ENCODE measurements around the gene MMP21.

The MMP21 gene

GRCh38 chr10:125778556-125778955 is 2.9 kb upstream of the MMP21 start:
- H3K79me2 ChIP-seq (ENCODE audit: low read length) = no peaks in the 10 kb centered on the region
- no peak overlapping the region for H3K9ac ChIP-seq (ENCODE audit: low read length)
- no peak overlapping the region for H2AFZ ChIP-seq (ENCODE audit: low read depth, low read length)
- H3K36me3 ChIP-seq (replicated peaks; ENCODE audit: low read depth, low read length) = no peaks in the 10 kb centered on the region
- H3K9me3 ChIP-seq (ENCODE audit: insufficient read depth, low read length) = no peaks in the 10 kb centered on the region
- H3K4me2 ChIP-seq (ENCODE audit: low read length) = no peak overlapping the region
- TF ChIP-seq EZH2phosphoT487 (IDR thresholded peaks at IDR 0.05; ENCODE audit: low read depth) = no peak
- no peak for TF ChIP-seq CTCF (IDR thresholded peaks at IDR 0.05; ENCODE audit: low read depth, low read length)
- H3K4me3 ChIP-seq (ENCODE audit: low read length) = no peak overlapping the region
- H3K27ac ChIP-seq (ENCODE audit: low read length) = no peak overlapping the region
- no peaks in the 10 kb centered on the region for H3K27me3 ChIP-seq (ENCODE audit: low read depth, low read length)
- H3K4me1 ChIP-seq (ENCODE audit: low read length) = peaks cover 5% of the 10 kb centered on the region
- no peaks in the 10 kb centered on the region for H4K20me1 ChIP-seq (ENCODE audit: insufficient read depth, low read length)

GRCh38 chr10:125777806-125778205 is 2.2 kb upstream of the MMP21 start:
- H3K9ac ChIP-seq (ENCODE audit: low read length) = no peak overlapping the region
- H3K9me3 ChIP-seq (ENCODE audit: insufficient read depth, low read length) = no peaks in the 10 kb centered on the region
- no peak for TF ChIP-seq CTCF (IDR thresholded peaks at IDR 0.05; ENCODE audit: low read depth, low read length)
- no peak for TF ChIP-seq EZH2phosphoT487 (IDR thresholded peaks at IDR 0.05; ENCODE audit: low read depth)
- H4K20me1 ChIP-seq (ENCODE audit: insufficient read depth, low read length) = no peaks in the 10 kb centered on the region
- H3K36me3 ChIP-seq (replicated peaks; ENCODE audit: low read depth, low read length) = no peaks in the 10 kb centered on the region
- no peaks in the 10 kb centered on the region for H3K79me2 ChIP-seq (ENCODE audit: low read length)
- no peak overlapping the region for H3K4me2 ChIP-seq (ENCODE audit: low read length)
- H3K4me1 ChIP-seq (ENCODE audit: low read length) = no peaks in the 10 kb centered on the region
- H3K4me3 ChIP-seq (ENCODE audit: low read length) = no peak overlapping the region
- no peaks in the 10 kb centered on the region for H3K27me3 ChIP-seq (ENCODE audit: low read depth, low read length)
- no peak overlapping the region for H3K27ac ChIP-seq (ENCODE audit: low read length)
- no peak overlapping the region for H2AFZ ChIP-seq (ENCODE audit: low read depth, low read length)

GRCh38 chr10:125774581-125775191 is 935 bp downstream of the MMP21 start:
- TF ChIP-seq CTCF (IDR thresholded peaks at IDR 0.05; ENCODE audit: low read depth, low read length) (no peak), EZH2phosphoT487 (IDR thresholded peaks at IDR 0.05; ENCODE audit: low read depth) (no peak)
- Histone ChIP-seq H4K20me1 (ENCODE audit: insufficient read depth, low read length) (no peaks in the 10 kb centered on the region), H2AFZ (ENCODE audit: low read depth, low read length) (no peak overlapping the region), H3K27ac (ENCODE audit: low read length) (no peak overlapping the region), H3K36me3 (replicated peaks; ENCODE audit: low read depth, low read length) (no peaks in the 10 kb centered on the region), H3K4me3 (ENCODE audit: low read length) (no peak overlapping the region), H3K4me2 (ENCODE audit: low read length) (no peak overlapping the region), H3K79me2 (ENCODE audit: low read length) (no peaks in the 10 kb centered on the region), H3K27me3 (ENCODE audit: low read depth, low read length) (no peaks in the 10 kb centered on the region), H3K9ac (ENCODE audit: low read length) (no peak overlapping the region), H3K4me1 (ENCODE audit: low read length) (no peaks in the 10 kb centered on the region), H3K9me3 (ENCODE audit: insufficient read depth, low read length) (no peaks in the 10 kb centered on the region)

- Histone ChIP-seq H2AFZ (ENCODE audit: low read depth, low read length) (no peak overlapping the region), H3K4me3 (ENCODE audit: low read length) (no peak overlapping the region), H4K20me1 (ENCODE audit: insufficient read depth, low read length) (no peaks in the 10 kb centered on the region), H3K36me3 (replicated peaks; ENCODE audit: low read depth, low read length) (no peaks in the 10 kb centered on the region), H3K27ac (ENCODE audit: low read length) (no peak overlapping the region), H3K27me3 (ENCODE audit: low read depth, low read length) (no peaks in the 10 kb centered on the region), H3K4me2 (ENCODE audit: low read length) (no peak overlapping the region), H3K4me1 (ENCODE audit: low read length) (no peaks in the 10 kb centered on the region), H3K9ac (ENCODE audit: low read length) (no peak overlapping the region), H3K9me3 (ENCODE audit: insufficient read depth, low read length) (no peaks in the 10 kb centered on the region), H3K79me2 (ENCODE audit: low read length) (no peaks in the 10 kb centered on the region)
- TF ChIP-seq CTCF (IDR thresholded peaks at IDR 0.05; ENCODE audit: low read depth, low read length) (no peak), EZH2phosphoT487 (IDR thresholded peaks at IDR 0.05; ENCODE audit: low read depth) (no peak)
These were observed 1.7 kb downstream of the MMP21 start for GRCh38 chr10:125773687-125774543.

Data from OCI-LY3 (cell line).